Amygdala (tissue), 56 donors: ENCODE data around the gene COL19A1.
"Not testable (repeated sequence)": the region's sequence is repeated elsewhere in the genome, so short reads cannot be mapped to it uniquely, and the experiment has no call there.

Source experiments
- DNase-seq, 56 donors: peaks; one replicate each; lab custom pipeline; 2025; lab: John Stamatoyannopoulos, UW

Gene COL19A1

DNA sequence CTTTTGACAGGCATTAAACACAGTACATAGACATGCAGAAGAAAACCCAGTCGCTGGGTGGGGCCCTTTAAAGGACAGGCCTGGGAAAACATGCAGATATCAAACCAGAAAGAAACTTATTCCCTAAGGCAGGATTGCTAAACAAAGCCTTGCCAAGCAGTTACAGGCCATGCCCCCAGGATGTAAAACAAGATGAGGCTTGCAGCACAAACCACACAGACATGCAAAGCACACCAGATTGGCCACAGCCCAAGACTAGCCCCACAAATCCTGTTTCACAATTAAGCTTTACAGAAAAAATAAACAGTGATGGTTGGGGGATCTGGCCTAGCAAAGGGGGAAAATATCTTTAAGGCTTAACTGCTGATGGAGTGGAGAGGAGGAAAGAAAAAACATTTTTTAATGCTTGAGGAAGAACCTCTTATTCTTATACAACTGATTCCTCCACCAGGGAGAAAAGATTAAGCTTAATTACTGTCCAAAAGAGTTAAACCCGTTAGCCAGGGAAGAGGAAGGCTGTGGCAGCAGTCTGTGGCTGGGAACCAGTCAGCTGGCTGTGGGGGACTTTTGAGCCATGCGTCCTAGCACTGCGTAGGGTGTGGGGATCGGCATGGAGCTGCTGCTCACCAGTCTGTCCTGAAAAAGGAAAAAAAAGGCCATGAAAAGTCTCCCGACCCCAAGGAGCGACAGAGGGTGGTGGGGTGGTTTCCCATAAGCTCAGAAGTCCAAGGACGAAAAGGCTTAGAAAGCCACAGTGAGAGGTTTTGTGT, 28.4 kb downstream of the COL19A1 start:
- DNase-seq, result no peak

- DNase-seq, result no peak
These were observed 29.0 kb downstream of the COL19A1 start for GRCh38 chr6:69895396-69895795.

GRCh38 chr6:69900869-69901268, 34.5 kb downstream of the COL19A1 start:
- no peak for DNase-seq

GRCh38 chr6:69901361-69901760, 35.0 kb downstream of the COL19A1 start:
- DNase-seq, result no peak

- DNase-seq, result no peak
These were observed 41.7 kb downstream of the COL19A1 start for GRCh38 chr6:69907981-69908498.

DNA sequence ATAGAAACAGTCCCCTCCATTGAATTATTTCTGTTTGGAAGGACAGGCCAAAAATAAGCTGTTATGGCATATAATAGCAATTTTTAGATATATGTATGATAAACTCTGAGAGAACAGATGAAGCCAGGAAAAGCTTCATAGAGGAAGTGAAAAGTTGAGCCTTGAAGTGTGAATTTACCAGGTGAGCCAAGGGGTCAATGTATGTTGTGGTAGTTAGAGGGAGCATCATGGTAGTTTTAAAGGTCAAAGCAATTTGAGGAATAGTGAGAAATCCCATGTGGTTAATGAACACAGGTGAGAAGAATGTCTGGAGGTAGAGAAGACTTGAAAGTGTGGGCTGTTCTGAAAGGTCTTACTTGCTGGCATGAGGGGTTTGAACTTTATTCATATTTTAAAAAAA, 47.0 kb downstream of the COL19A1 start:
- DNase-seq, result no peak

GRCh38 chr6:69914015-69914485, 47.7 kb downstream of the COL19A1 start:
- no peak for DNase-seq

DNA sequence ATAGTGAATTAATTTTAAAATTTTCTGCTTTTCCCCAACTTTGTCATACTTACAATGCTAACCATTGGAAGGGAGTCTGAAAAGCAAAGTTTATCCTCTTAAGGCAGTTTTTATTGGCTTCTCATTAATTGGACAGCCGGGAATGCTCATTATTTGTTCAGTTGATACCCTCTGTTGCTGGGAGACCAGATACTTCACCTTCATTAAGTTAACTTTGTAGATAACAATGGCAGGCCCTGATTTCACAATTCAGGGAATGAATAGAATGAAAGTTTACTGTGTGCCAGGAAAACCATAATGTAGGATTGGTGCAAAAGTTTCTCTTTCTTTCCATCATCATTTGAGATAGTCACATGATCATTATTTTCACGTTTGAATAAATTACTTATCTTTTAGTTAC, 49.0 kb downstream of the COL19A1 start:
- DNase-seq, result no peak

DNA sequence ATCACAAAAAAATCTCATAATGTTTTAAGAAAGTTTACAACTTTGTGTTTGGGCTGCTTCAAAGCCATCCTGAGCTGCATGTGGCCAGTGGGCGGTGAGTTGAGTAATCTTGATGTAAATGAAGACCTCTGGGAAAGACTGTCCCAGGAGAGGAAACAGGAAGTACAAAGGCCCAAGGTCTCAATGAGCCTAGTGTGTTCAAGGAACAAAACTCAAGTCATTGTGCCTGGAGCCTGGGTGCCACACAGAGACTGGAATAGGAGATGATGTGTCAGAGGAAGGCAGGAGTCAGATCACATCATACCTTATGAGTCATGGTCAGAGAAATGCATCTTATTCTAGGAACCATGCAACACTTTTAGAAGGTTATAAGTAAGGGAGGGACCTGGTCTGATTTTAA, 51.5 kb downstream of the COL19A1 start:
- no peak for DNase-seq

DNA sequence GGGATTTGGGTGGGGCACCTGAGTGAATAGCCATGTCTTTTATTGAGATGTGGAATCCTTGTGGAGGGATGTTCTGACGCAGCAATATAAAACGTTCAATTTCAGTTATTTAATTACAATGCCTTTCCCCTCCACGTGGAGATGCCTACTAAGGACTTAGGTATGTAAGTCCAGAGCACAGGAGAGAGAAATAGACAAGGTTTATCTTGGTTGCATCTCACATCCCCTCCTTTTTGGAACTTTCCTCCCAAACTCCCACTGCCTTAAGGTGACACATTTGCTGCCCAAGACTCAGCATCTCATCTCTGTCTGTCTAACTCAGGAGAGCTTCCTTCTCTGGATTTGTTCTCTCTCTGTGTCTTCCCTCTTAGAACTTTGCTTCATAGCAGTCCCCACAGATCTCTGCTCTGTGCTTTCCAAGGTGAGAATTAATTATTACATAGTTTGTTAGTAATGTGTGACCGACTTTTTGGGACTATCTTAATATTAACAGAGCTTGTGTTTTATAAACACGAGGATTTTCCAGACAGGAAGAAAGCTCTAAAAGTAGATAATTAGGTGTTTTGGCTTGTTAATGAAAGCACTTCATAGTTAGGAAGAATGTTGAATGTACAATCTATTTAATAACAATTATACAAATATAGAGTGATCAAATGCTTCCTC, 52.6 kb downstream of the COL19A1 start:
- DNase-seq, result no peak

DNA sequence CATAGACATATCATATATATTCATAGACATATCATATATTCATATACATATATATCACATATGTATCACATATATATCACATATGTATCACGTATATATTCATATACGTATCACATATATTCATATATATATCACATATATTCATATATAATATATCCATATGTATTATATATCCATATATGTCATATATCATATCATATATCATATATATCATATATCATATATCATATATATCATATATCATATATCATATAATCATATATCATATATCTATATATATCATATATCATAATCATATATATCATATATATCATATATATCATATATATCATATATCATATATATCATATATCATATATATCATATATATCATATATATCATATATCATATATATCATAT, 54.7 kb downstream of the COL19A1 start:
- not testable (repeated sequence) for DNase-seq

- not testable (repeated sequence) for DNase-seq
These were observed 55.3 kb downstream of the COL19A1 start for GRCh38 chr6:69921611-69922010.

GRCh38 chr6:69926745-69927144, 60.4 kb downstream of the COL19A1 start:
- DNase-seq, result no peak

DNA sequence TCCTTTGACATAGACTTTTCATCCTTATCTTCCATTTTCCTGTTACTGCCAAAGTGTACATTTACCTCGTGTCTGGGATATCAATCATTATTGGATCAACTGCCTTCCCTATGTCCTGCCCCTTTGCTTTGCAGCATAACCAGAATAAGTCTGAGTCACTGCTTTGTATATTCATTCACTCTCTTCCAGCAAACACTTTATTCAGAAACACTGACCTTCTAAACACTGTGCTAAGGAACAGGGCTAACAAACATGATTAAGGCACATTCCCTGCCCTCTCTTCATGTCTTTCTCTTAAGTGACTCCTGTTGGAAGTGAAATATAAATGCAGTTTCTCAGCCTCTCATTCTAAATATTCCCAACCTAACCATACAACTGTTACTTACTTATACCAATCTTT, 66.9 kb downstream of the COL19A1 start:
- no peak for DNase-seq

- DNase-seq, result no peak
These were observed 68.7 kb downstream of the COL19A1 start for GRCh38 chr6:69935079-69935478.

DNA sequence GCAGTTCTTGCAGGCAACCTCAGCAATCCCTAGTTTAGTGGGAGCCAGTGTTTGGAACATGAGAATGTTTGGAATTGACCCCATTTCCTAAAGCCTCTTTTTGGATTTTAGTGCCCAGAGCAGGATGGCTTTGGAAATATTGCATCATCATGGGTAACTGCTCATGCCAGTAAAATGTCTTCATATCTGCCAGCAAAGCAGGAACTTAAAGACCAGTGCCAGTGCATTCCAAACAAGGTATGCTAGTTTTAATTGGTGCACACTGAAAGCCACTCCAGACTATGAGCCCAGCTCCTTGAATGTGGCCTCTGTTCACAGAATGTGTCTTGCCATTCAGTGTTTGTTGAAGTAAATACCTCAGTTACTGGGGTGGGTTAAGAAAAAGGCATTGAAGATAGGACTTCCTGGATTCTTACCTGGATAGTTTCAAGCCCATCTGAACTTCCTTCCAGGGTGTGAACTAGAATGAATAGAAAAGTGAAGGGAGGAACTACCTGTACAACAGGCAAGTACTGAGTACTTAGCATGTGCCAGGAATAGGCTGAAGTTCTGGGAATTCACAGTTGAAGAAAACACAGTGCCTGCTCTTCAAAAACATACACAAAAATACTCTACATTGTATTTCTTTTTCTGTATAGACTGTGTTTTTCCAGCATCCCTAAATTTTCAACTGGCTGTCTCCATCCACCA, 70.5 kb downstream of the COL19A1 start:
- no peak for DNase-seq

DNA sequence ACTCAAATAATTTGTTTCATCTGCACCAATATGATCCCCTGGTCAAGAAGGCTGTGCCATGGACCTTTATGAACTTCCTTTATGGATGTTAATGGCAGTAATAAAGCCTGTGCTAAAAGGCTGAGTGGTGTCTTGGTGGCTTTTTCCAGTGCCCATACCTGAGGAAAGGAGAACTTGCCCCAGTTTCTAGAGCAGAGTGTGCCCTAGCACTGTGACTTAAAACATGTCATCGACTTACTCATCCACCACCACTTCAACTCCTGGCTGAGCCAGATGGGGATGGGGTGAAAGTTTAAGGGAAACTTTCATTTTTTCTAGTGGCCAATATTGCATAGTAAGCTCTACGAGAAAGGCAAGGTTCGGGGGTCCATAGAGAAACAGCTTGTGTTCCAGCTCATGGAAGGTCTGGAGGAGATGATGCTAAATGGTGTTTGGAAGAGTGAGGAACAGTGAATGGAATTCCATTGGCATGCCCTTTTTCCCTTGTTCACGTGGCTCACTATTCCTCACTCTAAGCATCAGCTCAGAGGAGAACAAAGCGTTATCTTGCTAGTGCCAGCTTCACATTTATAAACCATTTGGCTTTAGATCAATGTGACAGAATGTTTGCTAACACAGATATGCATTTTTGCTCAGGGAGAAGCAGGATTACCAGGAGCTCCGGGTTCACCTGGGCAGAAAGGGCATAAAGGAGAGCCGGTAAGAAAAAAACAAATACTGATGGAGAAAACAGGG, 71.2 kb downstream of the COL19A1 start:
- no peak for DNase-seq

DNA sequence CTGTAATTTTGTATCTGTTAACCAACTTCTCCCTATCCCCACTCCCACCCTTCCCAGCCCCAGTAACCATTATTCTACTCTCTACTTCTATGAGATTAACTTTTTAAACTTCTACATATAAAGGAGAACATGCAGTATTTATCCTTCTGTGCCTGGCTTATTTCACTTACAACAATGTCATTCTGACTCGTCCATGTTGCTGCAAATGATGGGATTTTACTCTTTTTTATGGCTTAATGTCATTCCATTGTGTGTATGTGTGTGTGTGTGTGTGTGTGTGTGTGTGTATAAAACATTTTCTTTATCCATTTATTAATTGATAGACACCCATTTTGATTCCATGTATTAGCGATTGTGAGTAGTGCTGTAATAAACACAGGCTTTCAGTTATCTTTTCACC, 76.1 kb downstream of the COL19A1 start:
- no peak for DNase-seq

DNA sequence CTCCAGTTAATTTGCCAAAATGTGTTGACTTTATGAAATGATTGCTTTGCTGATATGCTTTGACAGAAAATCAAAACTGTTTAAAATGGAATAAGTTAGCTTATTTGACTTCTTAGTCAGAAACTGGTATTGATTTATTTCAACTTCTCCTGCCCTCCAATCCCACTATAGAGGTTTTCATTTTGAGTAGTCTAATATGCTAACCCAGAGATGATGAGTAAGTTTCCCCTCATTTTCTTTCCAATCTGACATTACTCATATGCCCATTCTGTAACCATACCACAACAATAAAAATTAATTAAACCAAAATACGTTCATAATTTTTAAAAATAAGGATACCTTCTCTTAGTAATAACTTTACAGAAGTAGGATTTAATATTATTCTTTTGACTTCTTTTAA, 78.8 kb downstream of the COL19A1 start:
- no peak for DNase-seq

DNA sequence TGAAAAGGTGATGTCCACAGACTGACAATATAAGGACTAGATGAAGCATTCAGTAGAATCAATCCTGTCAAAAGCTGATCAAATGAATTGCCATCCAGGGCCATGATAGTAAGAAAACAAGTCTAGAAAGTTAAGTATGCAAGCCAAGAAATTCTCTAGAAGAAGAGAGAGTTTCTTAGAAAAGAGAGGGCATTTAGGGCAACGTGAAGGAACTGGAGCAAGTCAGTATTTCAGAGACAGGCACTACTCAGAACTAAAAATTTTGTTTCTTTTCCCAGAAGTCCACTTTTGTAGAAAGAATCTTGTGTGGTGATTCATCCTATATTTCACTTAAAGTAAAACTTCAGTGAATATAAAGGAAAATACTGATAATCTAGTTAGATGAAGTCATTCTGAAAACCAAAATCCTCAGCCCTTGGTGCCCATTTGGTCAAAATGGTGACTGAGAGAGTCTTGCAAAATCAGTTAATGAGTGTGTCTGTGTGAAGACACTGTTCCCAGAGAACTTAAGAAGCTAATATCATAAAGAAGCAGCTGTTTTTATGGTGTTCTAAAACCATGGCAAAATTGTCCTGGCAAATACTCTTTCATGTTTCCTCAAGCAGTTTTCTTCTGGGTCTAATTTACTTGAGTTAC, 82.2 kb downstream of the COL19A1 start:
- no peak for DNase-seq
